ENCODE data around the gene FAM83B.
A peak's percentile ranks its signal among the peaks of the same experiment; 100 is the strongest.

Gene FAM83B

GRCh38 chr6:54987633-54988290 lies 141.2 kb downstream of the FAM83B start:
- FAIRE-seq, result no peak

GRCh38 chr6:54988576-54988975 lies 142.0 kb downstream of the FAM83B start:
- FAIRE-seq, result no peak

GRCh38 chr6:54990001-54990400 lies 143.4 kb downstream of the FAM83B start:
- peak; percentile 58 for FAIRE-seq
